Measurements from ENCODE around the gene ATRN. TPM values are rescaled to one million over a fixed set of nuclear protein-coding genes. Genes with fewer than 3 reads are reported as not detected.
"Not testable (repeated sequence)": the region's sequence is repeated elsewhere in the genome, so short reads cannot be mapped to it uniquely, and the experiment has no call there.

The ATRN gene
- total RNA-seq, 4 donors from 2014 or later, result 14.4 to 20.0 (median 16.3) TPM

DNA sequence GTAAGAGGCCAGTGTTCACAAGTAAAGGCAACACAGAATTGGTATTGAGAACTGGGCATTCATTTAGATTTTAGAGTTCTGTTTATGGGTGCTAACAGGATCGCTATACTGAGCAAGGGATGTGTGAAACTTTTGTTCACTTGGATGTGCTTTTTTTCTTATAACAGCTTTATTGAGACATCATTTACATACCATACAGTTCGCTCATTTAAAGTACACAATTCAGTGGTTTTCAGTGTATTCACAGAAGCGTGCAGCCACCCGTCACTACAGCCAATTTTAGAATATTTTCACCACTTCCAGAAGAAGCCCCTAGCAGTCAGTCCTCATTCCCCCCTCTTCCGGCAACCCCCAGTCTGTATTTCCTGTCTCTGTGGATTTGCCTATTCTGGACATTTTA lies 143.6 kb downstream of the ATRN start:
- H3K4me1 ChIP-seq, result no peaks in the 10 kb centered on the region
- H3K9me3 ChIP-seq, result no peaks in the 10 kb centered on the region
- H3K36me3 ChIP-seq, result no peaks in the 10 kb centered on the region
- in situ Hi-C loops (cut with MboI; ENCODE audit: low sequenced_read_pairs in 4 of 4), result no loop called here
- H3K27me3 ChIP-seq, result no peaks in the 10 kb centered on the region
- TF ChIP-seq, protein P1, sequence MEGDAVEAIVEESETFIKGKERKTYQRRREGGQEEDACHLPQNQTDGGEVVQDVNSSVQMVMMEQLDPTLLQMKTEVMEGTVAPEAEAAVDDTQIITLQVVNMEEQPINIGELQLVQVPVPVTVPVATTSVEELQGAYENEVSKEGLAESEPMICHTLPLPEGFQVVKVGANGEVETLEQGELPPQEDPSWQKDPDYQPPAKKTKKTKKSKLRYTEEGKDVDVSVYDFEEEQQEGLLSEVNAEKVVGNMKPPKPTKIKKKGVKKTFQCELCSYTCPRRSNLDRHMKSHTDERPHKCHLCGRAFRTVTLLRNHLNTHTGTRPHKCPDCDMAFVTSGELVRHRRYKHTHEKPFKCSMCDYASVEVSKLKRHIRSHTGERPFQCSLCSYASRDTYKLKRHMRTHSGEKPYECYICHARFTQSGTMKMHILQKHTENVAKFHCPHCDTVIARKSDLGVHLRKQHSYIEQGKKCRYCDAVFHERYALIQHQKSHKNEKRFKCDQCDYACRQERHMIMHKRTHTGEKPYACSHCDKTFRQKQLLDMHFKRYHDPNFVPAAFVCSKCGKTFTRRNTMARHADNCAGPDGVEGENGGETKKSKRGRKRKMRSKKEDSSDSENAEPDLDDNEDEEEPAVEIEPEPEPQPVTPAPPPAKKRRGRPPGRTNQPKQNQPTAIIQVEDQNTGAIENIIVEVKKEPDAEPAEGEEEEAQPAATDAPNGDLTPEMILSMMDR (IDR thresholded peaks at IDR 0.05 in 4 of 5, conservative IDR thresholded peaks at IDR 0.05 in 1 of 5), result no peak
- no peak for TF ChIP-seq POLR2A (IDR thresholded peaks at IDR 0.05)
- intact Hi-C loops (cut with DNase I; ENCODE audit: low total_unique reads), result no loop called here
- H3K27ac ChIP-seq, result no peak overlapping the region
- ATAC-seq, result no peak
- H3K4me3 ChIP-seq, result no peak overlapping the region
- no peak for DNase-seq

DNA sequence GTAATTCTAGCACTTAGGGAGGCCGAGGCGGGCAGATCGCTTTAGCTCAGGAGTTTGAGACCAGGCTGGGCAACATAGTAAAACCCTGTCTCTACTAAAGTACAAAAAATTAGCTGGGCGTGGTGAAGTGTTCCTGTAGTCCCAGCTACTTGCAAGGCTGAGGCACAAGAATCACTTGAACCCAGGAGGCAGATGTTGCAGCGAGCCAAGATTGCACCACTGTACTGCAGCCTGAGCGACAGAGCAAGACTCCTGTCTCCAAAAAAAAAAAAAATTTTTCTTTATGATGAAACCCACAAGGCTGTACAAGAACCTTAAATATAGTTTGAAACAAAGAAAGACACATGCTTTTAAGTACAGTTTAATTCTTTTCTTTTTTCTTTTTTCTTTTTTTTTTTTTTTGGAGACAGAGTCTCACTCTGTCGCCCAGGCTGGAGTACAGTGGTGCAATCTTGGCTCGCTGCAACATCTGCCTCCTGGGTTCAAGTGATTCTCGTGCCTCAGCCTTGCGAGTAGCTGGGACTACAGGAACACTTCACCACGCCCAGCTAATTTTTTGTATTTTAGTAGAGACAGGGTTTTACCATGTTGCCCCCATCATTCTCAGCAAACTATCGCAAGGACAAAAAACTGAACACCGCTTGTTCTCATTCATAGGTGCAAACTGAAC lies 144.5 kb downstream of the ATRN start:
- DNase-seq; H3K4me3 ChIP-seq; ATAC-seq; H3K9me3 ChIP-seq; intact Hi-C loops (cut with DNase I; ENCODE audit: low total_unique reads); H3K4me1 ChIP-seq; in situ Hi-C loops (cut with MboI; ENCODE audit: low sequenced_read_pairs in 4 of 4); H3K27ac ChIP-seq; H3K36me3 ChIP-seq; H3K27me3 ChIP-seq: not testable (repeated sequence)

DNA sequence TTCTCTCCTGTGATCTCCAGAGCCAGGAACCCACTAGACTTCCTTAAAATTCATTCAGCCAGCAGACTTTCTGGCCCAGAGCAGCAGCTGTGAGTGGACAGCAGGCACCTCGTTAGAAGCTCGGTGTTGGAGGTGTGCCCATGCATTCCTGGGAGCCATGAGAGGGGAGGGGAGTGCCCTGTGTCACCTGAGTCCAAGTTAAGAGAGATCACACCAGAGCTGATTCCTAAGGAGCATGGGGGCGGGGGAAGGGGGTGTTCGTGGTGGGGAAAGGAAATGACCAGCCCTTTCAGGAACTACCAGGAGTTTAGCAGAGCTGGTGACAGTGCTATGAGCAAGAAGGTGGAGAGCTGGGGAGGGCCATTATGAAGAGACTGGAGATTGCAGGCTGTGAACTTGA lies 145.4 kb downstream of the ATRN start:
- no peak for DNase-seq
- Histone ChIP-seq H3K4me1 (no peaks in the 10 kb centered on the region), H3K27ac (no peak overlapping the region), H3K27me3 (no peaks in the 10 kb centered on the region), H3K4me3 (no peak overlapping the region), H3K9me3 (no peaks in the 10 kb centered on the region), H3K36me3 (no peaks in the 10 kb centered on the region)
- ATAC-seq, result no peak
- in situ Hi-C loops (cut with MboI; ENCODE audit: low sequenced_read_pairs in 4 of 4), result no loop called here
- intact Hi-C loops (cut with DNase I; ENCODE audit: low total_unique reads), result no loop called here
- TF ChIP-seq POLR2A (IDR thresholded peaks at IDR 0.05), result no peak
- TF ChIP-seq, protein P1 (IDR thresholded peaks at IDR 0.05 in 4 of 5, conservative IDR thresholded peaks at IDR 0.05 in 1 of 5), result no peak

- Histone ChIP-seq H3K27me3 (no peaks in the 10 kb centered on the region), H3K36me3 (no peaks in the 10 kb centered on the region), H3K4me1 (no peaks in the 10 kb centered on the region), H3K27ac (no peak overlapping the region), H3K9me3 (no peaks in the 10 kb centered on the region), H3K4me3 (no peak overlapping the region)
- no peak for ATAC-seq
- intact Hi-C loops (cut with DNase I; ENCODE audit: low total_unique reads) (no loop called here), in situ Hi-C loops (cut with MboI; ENCODE audit: low sequenced_read_pairs in 4 of 4) (no loop called here)
- no peak for DNase-seq
- TF ChIP-seq POLR2A (IDR thresholded peaks at IDR 0.05), result no peak
- TF ChIP-seq, protein P1 (IDR thresholded peaks at IDR 0.05 in 4 of 5, conservative IDR thresholded peaks at IDR 0.05 in 1 of 5), result no peak
These were observed 150.3 kb downstream of the ATRN start for GRCh38 chr20:3621111-3621510.

- no peaks in the 10 kb centered on the region for H3K27me3 ChIP-seq
- no peak for ATAC-seq
- DNase-seq, result no peak
- H3K27ac ChIP-seq, result no peak overlapping the region
- intact Hi-C loops (cut with DNase I; ENCODE audit: low total_unique reads), result no loop called here
- no peaks in the 10 kb centered on the region for H3K4me1 ChIP-seq
- TF ChIP-seq POLR2A (IDR thresholded peaks at IDR 0.05), result no peak
- TF ChIP-seq, protein P1 (IDR thresholded peaks at IDR 0.05 in 4 of 5, conservative IDR thresholded peaks at IDR 0.05 in 1 of 5), result no peak
- H3K4me3 ChIP-seq, result no peak overlapping the region
- in situ Hi-C loops (cut with MboI; ENCODE audit: low sequenced_read_pairs in 4 of 4), result no loop called here
- H3K36me3 ChIP-seq, result no peaks in the 10 kb centered on the region
- H3K9me3 ChIP-seq, result no peaks in the 10 kb centered on the region
These were observed 151.6 kb downstream of the ATRN start for GRCh38 chr20:3622406-3622805.
